ENCODE results near the gene ZNF71.
"Not testable (repeated sequence)": the region's sequence is repeated elsewhere in the genome, so short reads cannot be mapped to it uniquely, and the experiment has no call there.

ZNF71 gene

DNA sequence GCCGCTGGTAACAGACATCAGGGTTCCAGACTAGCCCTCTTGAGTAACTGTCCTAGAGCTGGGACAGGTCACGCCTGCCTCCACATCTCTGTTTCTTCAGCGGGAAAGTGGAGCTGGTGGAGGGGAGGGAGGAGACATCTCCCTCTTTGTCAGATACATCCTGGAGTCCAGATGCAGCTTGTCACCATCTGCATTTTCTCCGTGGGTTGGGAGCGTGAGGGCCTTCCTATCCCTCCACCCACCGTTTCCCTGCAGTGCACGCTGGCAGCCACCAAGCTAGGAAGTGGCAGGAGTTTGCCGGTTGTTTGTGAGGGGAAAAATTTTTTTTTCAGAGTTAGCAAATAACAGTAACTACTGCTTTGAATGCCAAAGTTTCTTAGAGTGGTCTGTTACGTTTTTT lies 27.9 kb downstream of the ZNF71 start:
- DNase-seq: no peak

DNA sequence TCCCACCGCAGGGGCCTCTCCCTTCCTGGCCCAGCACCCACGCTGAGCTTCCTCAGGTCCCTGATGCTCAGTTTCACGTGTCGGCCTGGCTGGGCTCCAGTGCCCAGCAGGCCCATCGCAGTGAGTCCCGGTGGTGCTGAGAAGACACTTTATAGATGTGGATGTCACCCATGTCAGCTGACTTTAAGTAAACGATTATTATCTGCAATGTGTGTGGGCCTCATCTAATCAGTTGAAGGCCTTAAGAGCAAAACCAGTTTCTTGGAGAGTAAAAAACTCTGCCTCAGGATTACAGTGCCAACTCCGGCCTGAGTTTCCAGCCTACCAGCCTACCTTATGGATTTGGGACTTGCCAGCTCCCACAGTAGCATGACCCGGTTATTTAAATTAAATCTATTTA lies 30.6 kb downstream of the ZNF71 start:
- DNase-seq: no peak

DNA sequence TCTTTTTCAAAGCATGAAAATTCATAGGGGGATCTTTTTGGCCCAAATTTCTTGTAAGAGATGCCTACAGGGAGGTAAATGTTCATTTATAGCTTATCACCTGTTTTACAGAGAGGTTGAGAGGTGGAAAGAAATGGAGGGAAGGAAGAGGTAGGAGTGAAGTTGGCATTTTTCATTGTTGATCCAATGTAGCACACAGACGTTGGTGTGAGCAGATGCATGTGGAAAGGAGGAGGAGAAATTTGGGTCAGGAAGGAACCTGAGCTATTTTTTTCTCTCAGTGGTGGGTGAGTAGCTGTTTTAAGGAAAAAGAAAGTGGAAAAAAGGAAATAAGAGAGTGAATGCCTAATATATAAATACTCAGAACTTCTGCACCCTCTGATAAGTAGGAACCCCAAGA lies 37.9 kb downstream of the ZNF71 start:
- DNase-seq: no peak

DNA sequence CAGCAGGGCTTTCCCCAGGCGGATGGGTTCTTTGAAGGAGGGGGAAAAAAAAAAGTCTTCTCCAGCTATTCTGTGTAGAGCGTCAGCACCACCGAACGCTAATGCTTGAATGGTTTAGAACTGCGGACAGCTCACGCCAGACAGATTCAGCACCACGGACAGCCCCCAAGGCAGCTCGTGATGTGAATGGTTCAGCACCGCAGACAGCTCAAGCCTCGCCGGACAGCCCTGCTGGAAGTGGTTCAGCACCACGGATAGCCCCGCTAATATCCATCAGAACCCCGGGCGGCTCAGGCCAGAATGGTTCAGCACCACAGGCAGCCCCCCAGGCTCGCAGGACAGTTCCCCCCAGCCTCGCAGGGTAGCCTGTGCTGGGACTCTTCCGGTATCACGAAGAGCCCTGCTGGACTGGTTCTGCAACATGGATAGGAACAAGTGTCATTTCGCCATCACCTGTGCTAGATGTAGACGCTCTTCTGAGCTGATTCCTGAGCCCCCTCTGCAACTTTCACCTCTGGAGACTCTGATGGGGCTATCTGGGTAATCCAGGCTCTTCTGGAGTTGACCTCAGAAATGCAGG lies 43.0 kb downstream of the ZNF71 start:
- peak; percentile 2 for DNase-seq

DNA sequence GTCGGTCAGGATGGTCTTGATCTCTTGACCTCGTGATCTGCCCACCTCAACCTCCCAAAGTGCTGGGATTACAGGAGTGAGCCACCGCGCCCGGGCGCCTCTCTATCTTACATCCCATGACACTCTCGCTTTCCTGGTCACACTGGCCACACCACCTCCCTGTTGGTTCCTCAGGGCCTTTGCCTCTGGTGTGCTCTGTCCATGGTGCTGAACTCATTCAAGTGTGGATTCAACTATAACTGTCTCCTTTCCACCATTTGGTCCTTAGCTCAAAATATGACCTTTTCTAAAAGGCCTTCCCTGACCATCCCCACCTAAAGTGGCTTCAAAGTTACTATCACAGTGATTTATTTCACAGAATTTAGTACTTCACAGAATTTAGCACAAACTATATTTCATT lies 44.1 kb downstream of the ZNF71 start:
- no peak for DNase-seq

DNA sequence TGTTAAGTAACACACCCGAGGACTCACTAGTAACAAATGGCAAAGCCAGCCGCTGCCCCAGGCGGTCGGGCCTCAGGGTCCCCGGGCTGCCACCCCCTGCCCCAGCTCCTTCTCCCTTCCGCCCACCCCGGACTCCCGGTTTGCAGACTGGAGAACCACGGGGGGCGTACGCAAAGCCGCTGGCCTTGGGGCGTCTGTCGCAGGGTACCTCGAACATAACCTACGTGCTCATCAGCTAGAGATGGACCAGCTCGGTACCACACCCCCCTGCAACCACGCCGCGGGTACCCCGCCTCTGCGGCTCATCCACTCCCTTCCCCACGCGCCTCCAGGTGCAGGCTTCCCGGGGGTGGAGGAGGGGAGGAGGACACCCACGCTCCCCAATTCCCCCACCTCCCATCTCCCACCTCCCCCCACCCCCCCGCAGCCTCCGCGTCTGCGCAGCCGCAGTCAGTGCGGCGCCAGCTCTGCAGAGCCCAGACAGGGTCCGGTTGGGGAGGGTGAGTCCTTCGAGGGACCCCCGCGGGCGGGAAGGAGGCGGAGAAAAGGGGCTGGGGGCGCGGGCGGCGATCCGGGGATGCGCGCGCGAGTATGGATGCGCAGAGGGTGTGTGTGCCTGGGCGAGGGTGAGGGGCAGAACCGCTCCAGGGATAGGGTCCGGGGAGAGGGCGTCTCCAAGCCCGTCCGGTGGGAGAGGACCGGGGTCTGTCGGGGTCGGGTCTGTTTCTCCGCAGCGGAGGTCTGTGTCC lies 47.8 kb downstream of the ZNF71 start, which contains the start of gene SMIM17:
Gene SMIM17 (plus strand): TSS at position 449 of the 749 bp plus-strand sequence. CDS start 2,509 bp downstream, outside the sequence.
- no peak for DNase-seq

DNA sequence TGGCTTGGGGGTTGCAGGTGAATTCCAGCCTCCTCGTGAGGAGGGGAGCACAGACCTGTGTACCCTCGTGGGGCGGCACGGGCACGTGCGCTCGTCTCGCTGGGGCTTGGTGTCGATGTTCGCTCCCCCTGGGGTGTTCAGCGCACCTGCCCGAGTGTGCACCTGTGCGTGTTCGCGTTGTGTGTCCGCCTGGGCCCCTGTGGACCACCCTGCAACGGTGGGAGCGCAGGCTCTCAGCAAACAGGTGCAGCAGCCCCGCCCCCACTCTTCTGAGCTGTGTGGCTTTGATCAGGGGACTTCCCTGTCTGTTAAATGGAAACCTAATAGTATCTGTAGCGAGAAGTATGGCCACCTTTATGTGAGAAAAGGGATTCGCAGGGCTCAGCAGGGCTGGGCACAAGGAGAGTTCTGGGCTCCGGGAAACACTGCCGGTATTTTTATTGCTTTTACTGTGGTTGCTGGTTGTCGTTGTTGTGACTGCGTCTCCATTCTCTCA lies 48.4 kb downstream of the ZNF71 start:
- DNase-seq: no peak

DNA sequence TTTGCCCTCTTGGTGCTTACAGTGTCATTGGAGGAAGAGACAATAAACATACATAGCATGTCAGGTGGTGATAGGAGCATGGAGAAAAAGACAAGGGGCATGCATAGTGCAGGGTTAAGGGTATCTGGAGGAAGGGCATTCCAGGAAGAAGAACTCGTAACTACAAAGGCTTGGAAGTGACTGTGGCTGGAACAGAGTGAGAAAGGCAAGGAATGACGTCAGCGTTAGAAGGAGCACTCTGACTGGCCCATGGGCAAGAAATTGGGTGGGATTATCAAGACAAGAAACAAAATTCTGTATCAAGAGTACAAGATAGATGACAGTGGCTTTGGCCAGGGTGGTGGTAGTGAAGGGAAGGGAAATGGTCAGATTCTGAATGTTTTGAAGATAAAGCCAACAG lies 59.0 kb downstream of the ZNF71 start:
- DNase-seq: no peak

DNA sequence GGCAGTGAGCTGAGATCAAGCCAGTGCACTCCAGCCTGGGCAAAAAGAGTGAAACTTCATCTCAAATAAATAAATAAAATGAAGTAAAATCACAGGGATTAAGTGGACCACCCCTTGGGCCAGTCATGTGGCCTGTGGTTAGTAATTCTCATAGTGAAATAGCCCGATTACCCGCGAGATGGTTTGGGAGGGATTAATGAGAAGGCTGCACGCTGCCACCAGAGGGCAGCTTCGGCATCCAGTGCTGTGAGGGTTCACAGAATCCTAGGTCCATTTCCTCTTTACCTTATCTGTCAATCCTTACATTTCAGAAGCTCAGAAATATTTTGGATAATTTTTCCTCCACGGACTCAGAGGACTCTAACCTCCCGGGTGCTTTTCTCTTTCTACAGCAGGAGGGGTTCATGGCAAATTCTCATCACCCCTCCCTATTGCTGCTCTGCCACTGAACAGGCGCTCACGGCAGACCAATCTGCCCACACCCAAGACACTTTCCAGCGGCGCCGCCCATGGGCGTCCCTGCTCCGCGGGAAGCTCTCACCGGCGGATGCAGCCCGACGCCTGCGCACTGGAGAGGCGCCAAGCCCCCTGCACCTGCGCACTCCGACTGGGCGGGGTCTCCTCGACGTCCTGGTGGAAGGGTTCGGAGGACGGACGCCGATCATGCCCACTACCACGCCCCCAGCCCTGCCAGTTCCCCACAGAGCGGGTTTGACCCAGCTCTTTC lies 65.4 kb downstream of the ZNF71 start:
- DNase-seq: no peak

DNA sequence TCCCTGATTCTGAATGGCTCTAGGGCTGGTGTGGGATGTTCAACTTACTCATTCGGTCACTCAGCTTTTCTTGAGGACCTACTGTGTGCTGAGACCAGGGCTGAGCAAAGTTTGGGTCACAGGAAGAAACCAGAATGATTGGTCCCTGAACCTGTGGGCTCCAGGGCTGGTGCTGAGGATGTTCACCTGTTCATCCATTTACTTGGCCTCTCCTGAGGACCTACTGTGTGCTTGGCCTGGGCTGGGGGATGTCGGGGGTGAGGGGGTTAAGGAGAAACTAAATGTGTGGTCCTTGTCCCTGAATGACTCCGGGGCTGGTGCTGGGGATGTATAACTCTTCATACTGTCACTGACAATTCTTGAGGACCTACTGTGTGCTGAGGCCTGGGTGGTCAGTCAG lies 66.1 kb downstream of the ZNF71 start:
- no peak for DNase-seq

DNA sequence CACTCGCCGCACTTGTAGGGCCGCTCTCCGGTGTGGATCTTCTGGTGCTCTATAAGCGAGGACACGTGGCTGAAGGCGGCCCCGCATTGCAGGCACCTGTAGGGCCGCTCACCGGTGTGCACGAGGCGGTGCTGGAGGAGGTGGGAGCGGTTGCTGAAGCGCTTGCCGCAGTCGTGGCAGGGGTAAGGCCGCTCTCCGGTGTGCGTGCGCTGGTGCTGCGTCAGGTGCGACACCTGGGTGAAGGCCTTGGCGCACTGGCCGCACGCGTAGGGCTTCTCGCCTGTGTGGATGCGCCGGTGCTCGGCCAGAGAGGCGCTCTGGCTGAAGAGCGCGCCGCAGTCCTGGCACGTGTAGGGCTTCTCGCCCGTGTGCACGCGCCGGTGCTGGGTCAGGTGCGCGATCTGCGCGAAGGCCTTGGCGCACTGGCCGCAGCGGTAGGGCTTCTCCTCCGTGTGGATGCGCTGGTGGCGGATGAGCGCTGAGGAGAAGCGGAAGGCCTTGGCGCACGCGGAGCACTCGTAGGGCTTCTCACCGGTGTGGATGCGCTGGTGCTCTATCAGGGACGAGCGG lies 68.9 kb downstream of the ZNF71 start:
- no peak for DNase-seq

DNA sequence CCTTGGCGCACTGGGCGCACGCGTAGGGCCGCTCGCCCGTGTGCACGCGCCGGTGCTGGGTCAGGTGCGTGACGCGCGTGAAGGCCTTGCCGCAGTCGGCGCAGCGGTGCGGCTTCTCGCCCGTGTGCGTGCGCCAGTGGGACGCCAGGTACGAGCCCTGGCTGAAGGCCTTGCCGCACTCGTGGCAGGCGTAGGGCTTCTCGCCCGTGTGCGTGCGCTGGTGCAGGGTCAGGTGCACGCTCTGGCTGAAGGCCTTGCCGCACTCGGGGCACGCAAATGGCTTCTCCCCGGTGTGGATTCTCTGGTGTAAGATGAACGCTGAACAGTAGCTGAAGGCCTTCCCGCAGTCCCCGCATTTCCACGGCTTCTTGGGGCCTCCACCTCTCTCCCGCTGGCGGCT lies 69.4 kb downstream of the ZNF71 start:
- DNase-seq: no peak

DNA sequence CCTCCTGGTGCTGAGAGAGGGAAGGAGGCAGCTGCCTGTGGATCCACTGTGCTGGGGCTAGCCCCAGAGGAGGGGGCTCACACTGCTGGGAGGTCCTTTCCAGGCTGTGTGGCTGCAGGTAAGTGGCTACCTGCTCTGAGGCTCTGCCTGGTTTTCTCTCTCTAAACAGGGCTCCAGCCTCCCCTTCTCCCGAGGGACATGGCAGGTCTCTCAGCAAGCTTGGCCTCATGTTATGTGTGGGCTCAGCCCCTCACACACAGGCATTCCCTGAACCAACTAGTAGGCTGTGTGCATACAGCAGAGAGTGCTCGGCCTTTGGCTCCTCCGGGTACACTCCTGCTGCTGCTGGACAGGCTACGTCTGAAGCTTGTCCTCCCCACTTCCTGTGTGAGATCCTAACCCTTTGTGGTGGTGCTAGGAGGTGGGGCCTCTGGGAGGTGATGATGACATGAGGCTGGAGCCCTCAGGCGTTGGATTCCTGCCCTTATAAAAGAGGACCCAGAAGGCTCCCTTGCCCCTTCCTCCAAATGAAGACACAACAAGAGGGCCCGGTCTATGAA lies 72.3 kb downstream of the ZNF71 start:
- no peak for DNase-seq

DNA sequence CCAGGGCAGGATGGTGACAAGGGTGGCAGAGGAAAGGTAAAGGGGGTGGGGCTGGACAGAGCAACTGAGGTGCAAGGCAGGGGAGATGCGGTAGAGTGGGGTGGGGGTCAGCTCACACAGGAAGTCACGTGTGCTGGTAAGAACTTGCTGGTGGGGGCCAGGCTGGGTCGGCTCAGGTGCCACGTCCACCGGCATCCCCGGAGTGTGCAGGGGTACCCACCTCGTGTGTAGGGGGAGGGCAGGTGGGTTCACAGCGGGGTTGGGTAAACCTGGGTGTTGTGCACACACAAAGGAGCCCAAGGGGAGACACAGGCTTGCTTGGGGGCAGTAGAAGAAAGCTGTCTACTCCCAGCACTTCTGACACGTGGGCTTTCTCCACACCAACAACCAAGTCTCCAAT lies 73.6 kb downstream of the ZNF71 start:
- no peak for DNase-seq

DNA sequence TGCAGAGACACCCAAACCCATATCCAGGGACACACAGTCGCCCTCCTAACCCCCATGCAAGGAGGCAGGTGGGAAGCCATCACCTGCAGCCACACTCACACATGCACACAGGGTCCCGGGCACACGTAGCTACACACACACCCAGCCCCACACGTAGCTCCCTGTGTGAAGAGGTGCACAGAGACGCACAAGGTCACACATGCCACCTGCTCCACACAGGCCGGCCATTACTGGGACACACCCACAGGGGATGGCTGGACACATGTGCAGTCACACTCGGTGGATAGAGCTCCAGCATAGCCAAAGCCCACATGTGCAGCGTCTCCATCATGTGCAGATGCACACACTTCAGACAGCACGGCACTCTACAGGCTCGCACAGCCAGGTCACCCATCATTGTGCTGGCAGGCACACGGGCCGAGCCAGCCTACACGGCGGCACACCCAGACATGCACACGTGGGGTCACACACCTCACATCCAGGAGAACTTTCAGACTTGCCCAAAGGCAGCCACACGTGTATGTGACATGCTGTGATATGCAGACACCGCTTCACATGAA lies 75.4 kb downstream of the ZNF71 start:
- DNase-seq: no peak

DNA sequence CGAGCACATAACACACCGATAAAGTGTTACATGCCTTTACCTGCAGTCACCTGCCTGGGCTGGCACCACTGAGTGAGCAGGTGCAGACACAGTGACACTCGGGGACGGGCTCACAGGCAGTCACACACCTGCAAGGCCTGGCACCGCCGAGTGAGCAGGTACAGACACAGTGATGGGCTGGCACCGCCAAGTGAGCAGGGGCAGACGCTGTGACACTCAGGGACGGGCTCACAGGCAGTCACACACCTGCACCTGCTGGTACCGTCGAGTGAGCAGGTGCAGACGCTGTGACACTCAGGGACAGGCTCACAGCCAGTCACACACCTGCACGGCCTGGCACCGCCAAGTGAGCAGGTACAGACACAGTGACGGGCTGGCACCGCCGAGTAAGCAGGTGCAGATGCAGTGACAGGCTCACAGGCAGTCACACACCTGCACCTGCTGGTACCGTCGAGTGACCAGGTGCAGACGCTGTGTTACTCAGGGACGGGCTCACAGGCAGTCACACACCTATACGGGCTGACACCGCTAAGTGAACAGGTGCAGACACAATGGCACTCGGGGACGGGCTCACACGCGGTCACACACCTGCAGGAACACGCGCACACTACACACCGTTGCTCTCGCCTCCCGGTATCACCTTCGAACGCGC lies 76.0 kb downstream of the ZNF71 start:
- DNase-seq: no peak

DNA sequence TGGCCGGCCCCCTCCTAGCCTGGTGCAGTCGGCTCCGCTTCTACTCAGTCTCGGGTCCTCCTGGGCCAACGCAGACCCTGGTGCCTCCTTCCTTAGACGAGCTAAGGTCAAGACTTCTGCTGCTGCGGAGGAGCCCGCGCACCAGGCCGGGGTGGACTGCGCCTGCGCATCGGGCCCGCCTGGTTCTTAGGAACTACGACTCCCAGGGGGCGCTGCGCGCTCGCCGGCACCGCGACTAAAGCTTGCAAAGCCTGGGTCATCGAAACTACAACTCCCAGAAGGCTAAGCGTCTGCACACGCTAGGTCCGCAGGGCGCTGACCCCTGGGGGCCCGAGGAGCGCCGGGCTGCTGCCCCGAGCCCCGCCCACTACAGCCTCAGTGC lies 76.5 kb downstream of the ZNF71 start, which contains the start of gene ZNF835:
Gene ZNF835 (minus strand): TSS at position 145 of the 382 bp plus-strand sequence. CDS start 6,559 bp downstream, outside the sequence.
- DNase-seq: peak; percentile 86

DNA sequence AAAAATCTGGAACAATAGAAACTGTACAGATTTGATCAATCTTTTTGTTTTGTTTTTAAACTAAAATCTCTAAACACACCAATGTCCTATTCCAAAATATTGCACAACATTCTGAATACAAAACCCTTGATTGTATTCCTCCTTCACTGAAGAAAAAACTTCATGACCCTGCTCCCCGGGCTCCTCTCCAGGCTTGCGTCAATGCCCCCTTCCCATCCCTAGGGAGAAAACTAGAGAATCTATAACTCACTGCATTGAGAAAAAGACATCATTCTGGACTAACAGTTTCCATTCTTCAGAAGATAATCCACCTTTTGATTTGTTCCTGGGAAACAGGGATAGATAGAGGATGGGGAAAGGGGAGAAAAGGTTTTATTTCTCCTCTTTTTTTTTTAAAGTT lies 77.5 kb downstream of the ZNF71 start:
- DNase-seq: not testable (repeated sequence)

Measured in CD4-positive, alpha-beta T cell treated with Interleukin-12 subunit alpha and Interleukin-12 subunit beta, for 1 hour (primary cell).